ENCODE measurements around the gene EI24.

Gene EI24

DNA sequence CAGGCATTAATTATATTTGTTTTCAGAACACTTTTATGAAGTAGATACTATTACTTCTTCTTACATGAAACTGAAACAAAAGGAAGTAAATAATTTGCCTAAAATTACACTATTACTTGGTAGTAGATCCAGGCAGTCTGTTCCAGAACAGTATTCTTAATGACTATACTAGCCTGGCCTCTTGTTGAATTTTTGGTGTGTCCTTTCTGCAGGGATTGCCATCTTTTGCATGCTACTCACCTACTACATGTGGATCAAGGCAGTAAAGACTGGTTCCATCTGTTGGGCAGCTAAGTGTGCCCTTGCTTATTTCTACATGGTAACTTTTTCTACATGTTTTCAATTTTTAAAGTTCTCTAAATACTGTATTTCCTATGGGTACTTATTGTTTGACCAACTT is 36.1 kb downstream of the EI24 start:
- Histone ChIP-seq H3K4me2 (ENCODE audit: low read length) (no peak overlapping the region), H3K9ac (ENCODE audit: low read depth, low read length) (no peak overlapping the region), H3K36me3 (ENCODE audit: insufficient read depth, low read length) (peaks cover 83% of the 10 kb centered on the region), H3K27me3 (ENCODE audit: control insufficient read depth, insufficient read depth, low read length) (no peaks in the 10 kb centered on the region), H3K4me3 (ENCODE audit: low read length) (no peak overlapping the region), H3K4me1 (ENCODE audit: control insufficient read depth, insufficient read depth, low read length) (peaks cover 15% of the 10 kb centered on the region), H3K9me3 (replicated peaks; ENCODE audit: low read length) (no peaks in the 10 kb centered on the region)

GRCh38 chr11:125609545-125609944 is 40.3 kb downstream of the EI24 start:
- no peaks in the 10 kb centered on the region for H3K4me1 ChIP-seq (ENCODE audit: control insufficient read depth, insufficient read depth, low read length)
- no peak overlapping the region for H3K4me3 ChIP-seq (ENCODE audit: low read length)
- H3K36me3 ChIP-seq (ENCODE audit: insufficient read depth, low read length) = peaks cover 90% of the 10 kb centered on the region
- no peak overlapping the region for H3K4me2 ChIP-seq (ENCODE audit: low read length)
- H3K27me3 ChIP-seq (ENCODE audit: control insufficient read depth, insufficient read depth, low read length) = no peaks in the 10 kb centered on the region
- no peaks in the 10 kb centered on the region for H3K9me3 ChIP-seq (replicated peaks; ENCODE audit: low read length)
- no peak overlapping the region for H3K9ac ChIP-seq (ENCODE audit: low read depth, low read length)

DNA sequence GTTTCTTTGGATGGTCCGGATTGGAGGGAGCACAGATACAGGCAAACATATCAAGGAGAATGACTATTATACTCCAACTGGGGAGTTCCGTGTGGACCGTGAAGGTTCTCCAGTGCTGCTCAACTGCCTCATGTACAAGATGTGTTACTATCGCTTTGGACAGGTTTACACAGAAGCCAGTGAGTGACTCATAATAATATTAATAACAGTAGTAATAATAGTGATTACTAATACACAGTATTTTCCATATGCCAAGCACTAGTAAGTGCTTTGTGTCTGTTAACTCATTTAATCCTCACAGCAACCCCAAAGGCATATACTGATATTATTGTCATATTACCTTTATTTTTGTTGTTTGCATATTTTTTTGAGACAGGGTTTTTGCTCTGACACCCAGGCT is 49.1 kb downstream of the EI24 start:
- Histone ChIP-seq H3K9ac (ENCODE audit: low read depth, low read length) (no peak overlapping the region), H3K27me3 (ENCODE audit: control insufficient read depth, insufficient read depth, low read length) (no peaks in the 10 kb centered on the region), H3K4me1 (ENCODE audit: control insufficient read depth, insufficient read depth, low read length) (no peaks in the 10 kb centered on the region), H3K4me2 (ENCODE audit: low read length) (no peak overlapping the region), H3K9me3 (replicated peaks; ENCODE audit: low read length) (no peaks in the 10 kb centered on the region), H3K4me3 (ENCODE audit: low read length) (no peak overlapping the region), H3K36me3 (ENCODE audit: insufficient read depth, low read length) (peaks cover 68% of the 10 kb centered on the region)

- H3K9ac ChIP-seq (ENCODE audit: low read depth, low read length) = no peak overlapping the region
- H3K36me3 ChIP-seq (ENCODE audit: insufficient read depth, low read length) = peaks cover 46% of the 10 kb centered on the region
- H3K4me3 ChIP-seq (ENCODE audit: low read length) = no peak overlapping the region
- H3K27me3 ChIP-seq (ENCODE audit: control insufficient read depth, insufficient read depth, low read length) = no peaks in the 10 kb centered on the region
- H3K4me2 ChIP-seq (ENCODE audit: low read length) = no peak overlapping the region
- peaks cover 10% of the 10 kb centered on the region for H3K4me1 ChIP-seq (ENCODE audit: control insufficient read depth, insufficient read depth, low read length)
- no peaks in the 10 kb centered on the region for H3K9me3 ChIP-seq (replicated peaks; ENCODE audit: low read length)
These were observed 52.7 kb downstream of the EI24 start for GRCh38 chr11:125621995-125622394.

- Histone ChIP-seq H3K4me3 (ENCODE audit: low read length) (no peak overlapping the region), H3K4me1 (ENCODE audit: control insufficient read depth, insufficient read depth, low read length) (peaks cover 19% of the 10 kb centered on the region), H3K36me3 (ENCODE audit: insufficient read depth, low read length) (peaks cover 38% of the 10 kb centered on the region), H3K9me3 (replicated peaks; ENCODE audit: low read length) (no peaks in the 10 kb centered on the region), H3K27me3 (ENCODE audit: control insufficient read depth, insufficient read depth, low read length) (no peaks in the 10 kb centered on the region), H3K9ac (ENCODE audit: low read depth, low read length) (no peak overlapping the region), H3K4me2 (ENCODE audit: low read length) (no peak overlapping the region)
These were observed 53.8 kb downstream of the EI24 start for GRCh38 chr11:125623064-125623463.

DNA sequence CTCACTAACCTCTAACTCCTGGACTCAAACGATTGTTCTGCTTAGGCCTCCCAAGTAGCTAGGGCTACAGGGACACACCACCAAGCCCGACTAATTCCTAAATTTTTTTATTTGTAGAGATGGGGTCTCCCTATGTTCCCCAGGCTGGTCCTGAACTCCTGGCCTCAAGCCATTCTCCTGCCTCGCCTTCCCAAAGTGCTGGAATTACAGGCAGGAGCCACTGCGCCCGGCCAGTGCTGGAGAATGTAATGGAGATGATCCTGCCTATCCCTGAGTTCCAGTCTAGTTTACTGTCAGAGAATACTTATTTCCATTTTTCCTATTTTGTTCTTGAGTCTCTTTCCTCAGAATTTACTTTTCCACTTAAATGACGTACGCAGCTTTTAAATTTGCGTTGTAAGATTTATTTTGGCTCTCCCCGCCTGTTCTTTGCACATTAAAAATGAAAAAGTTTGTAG is 55.5 kb downstream of the EI24 start, which contains the start of gene CHEK1:
Gene CHEK1 (plus strand): TSS at position 408 of the 458 bp plus-strand sequence. CDS start 1,606 bp downstream, outside the sequence.
- Histone ChIP-seq H3K4me3 (ENCODE audit: low read length) (peak within 1 kb of the TSS; percentile 75), H3K9ac (ENCODE audit: low read depth, low read length) (peak within 1 kb of the TSS; percentile 89), H3K36me3 (ENCODE audit: insufficient read depth, low read length) (peaks cover 26% of the 10 kb centered on the region), H3K4me2 (ENCODE audit: low read length) (peak within 1 kb of the TSS; percentile 95), H3K9me3 (replicated peaks; ENCODE audit: low read length) (no peaks in the 10 kb centered on the region), H3K4me1 (ENCODE audit: control insufficient read depth, insufficient read depth, low read length) (peaks cover 19% of the 10 kb centered on the region), H3K27me3 (ENCODE audit: control insufficient read depth, insufficient read depth, low read length) (no peaks in the 10 kb centered on the region)

GRCh38 chr11:125625225-125625629 is 56.0 kb downstream of the EI24 start:
- peak overlapping the region; percentile 75 for H3K4me3 ChIP-seq (ENCODE audit: low read length)
- peaks cover 25% of the 10 kb centered on the region for H3K36me3 ChIP-seq (ENCODE audit: insufficient read depth, low read length)
- H3K9me3 ChIP-seq (replicated peaks; ENCODE audit: low read length) = no peaks in the 10 kb centered on the region
- no peaks in the 10 kb centered on the region for H3K27me3 ChIP-seq (ENCODE audit: control insufficient read depth, insufficient read depth, low read length)
- peaks cover 19% of the 10 kb centered on the region for H3K4me1 ChIP-seq (ENCODE audit: control insufficient read depth, insufficient read depth, low read length)
- H3K4me2 ChIP-seq (ENCODE audit: low read length) = peak overlapping the region; percentile 95
- peak overlapping the region; percentile 89 for H3K9ac ChIP-seq (ENCODE audit: low read depth, low read length)

DNA sequence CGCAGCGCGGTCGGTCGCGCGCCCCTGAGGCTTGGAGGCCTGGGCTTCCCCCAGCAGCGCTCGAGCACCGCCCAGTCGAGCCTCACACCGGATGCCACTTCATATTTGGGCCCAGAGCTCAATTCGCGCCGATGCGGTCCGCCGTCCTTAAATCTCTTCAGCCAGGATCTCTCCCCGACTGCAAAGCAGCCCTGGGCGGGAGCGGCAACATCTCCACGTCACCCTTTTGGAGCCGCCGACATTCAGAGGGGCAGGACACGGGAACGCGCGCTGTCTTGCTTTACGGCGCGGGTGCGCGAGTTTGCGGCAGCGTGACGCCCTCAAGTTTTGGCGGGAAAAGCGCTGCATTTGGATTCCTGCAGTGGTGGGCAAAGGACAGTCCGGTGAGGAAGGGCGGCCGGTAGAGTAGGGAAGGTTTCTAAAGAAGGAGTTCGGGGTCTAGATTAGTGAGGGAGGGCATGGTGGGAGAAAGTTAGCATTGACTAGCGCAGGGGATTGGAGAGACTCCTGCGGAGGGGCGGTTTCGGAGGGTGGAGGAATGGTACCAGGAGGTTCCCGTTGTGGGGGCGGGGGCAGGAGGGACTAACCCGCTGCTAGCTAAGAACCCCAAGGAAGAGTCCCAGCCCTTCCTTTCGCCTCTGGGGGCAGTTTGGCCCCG is 56.5 kb downstream of the EI24 start:
- H3K4me2 ChIP-seq (ENCODE audit: low read length) = peak overlapping the region; percentile 95
- H3K9ac ChIP-seq (ENCODE audit: low read depth, low read length) = peak overlapping the region; percentile 89
- H3K36me3 ChIP-seq (ENCODE audit: insufficient read depth, low read length) = peaks cover 21% of the 10 kb centered on the region
- H3K4me1 ChIP-seq (ENCODE audit: control insufficient read depth, insufficient read depth, low read length) = peaks cover 19% of the 10 kb centered on the region
- no peaks in the 10 kb centered on the region for H3K9me3 ChIP-seq (replicated peaks; ENCODE audit: low read length)
- no peaks in the 10 kb centered on the region for H3K27me3 ChIP-seq (ENCODE audit: control insufficient read depth, insufficient read depth, low read length)
- H3K4me3 ChIP-seq (ENCODE audit: low read length) = peak overlapping the region; percentile 75

GRCh38 chr11:125626288-125626950 is 57.1 kb downstream of the EI24 start:
- H3K4me1 ChIP-seq (ENCODE audit: control insufficient read depth, insufficient read depth, low read length) = peaks cover 19% of the 10 kb centered on the region
- peaks cover 17% of the 10 kb centered on the region for H3K36me3 ChIP-seq (ENCODE audit: insufficient read depth, low read length)
- H3K27me3 ChIP-seq (ENCODE audit: control insufficient read depth, insufficient read depth, low read length) = no peaks in the 10 kb centered on the region
- H3K9me3 ChIP-seq (replicated peaks; ENCODE audit: low read length) = no peaks in the 10 kb centered on the region
- H3K4me3 ChIP-seq (ENCODE audit: low read length) = peak overlapping the region; percentile 75
- H3K9ac ChIP-seq (ENCODE audit: low read depth, low read length) = peak overlapping the region; percentile 89
- H3K4me2 ChIP-seq (ENCODE audit: low read length) = peak overlapping the region; percentile 95

- H3K9ac ChIP-seq (ENCODE audit: low read depth, low read length) = peak overlapping the region; percentile 89
- peaks cover 19% of the 10 kb centered on the region for H3K4me1 ChIP-seq (ENCODE audit: control insufficient read depth, insufficient read depth, low read length)
- H3K9me3 ChIP-seq (replicated peaks; ENCODE audit: low read length) = no peaks in the 10 kb centered on the region
- no peaks in the 10 kb centered on the region for H3K27me3 ChIP-seq (ENCODE audit: control insufficient read depth, insufficient read depth, low read length)
- H3K4me3 ChIP-seq (ENCODE audit: low read length) = peak overlapping the region; percentile 75
- H3K4me2 ChIP-seq (ENCODE audit: low read length) = peak overlapping the region; percentile 95
- H3K36me3 ChIP-seq (ENCODE audit: insufficient read depth, low read length) = peaks cover 10% of the 10 kb centered on the region
These were observed 58.1 kb downstream of the EI24 start for GRCh38 chr11:125627236-125627910.

All from skeletal muscle satellite cell (primary cell).